Measurements from ENCODE around the gene SPATC1L. TPM values are rescaled to one million over a fixed set of nuclear protein-coding genes. Genes with fewer than 3 reads are reported as not detected.

SPATC1L gene
- total RNA-seq, 2 donors from 2014 or later: 29.5 to 31.9 TPM

- 93 to 95% methylated on average over 18 to 44 of the region's 44 CpGs for whole genome bisulfite sequencing, 2 experiments (ENCODE audit: insufficient coverage in 1 of 2, insufficient read length in 1 of 2)
- no peaks in the 10 kb centered on the region for H3K36me3 ChIP-seq (ENCODE audit: control insufficient read depth, insufficient read depth, low read length)
- no peak overlapping the region for H3K27ac ChIP-seq (ENCODE audit: low read depth, low read length)
- H3K36me3 Mint-ChIP-seq (ENCODE audit: low read depth): peaks cover 11% of the 10 kb centered on the region
- no peaks in the 10 kb centered on the region for H3K27me3 Mint-ChIP-seq (ENCODE audit: insufficient read depth)
- H3K4me3 ChIP-seq (ENCODE audit: low read length): no peak overlapping the region
- H3K4me1 Mint-ChIP-seq: peaks cover 3% of the 10 kb centered on the region
- no peaks in the 10 kb centered on the region for H3K9me3 ChIP-seq (ENCODE audit: control insufficient read depth, low read length)
- no peak overlapping the region for H3K9ac ChIP-seq (ENCODE audit: extremely low read depth, low read length, poor library complexity, severe bottlenecking)
- H3K9me3 Mint-ChIP-seq: peaks cover under 1% of the 10 kb centered on the region
- peak; percentile 16 for TF ChIP-seq CTCF (conservative IDR thresholded peaks at IDR 0.05)
- no peaks in the 10 kb centered on the region for H3K27me3 ChIP-seq (ENCODE audit: control insufficient read depth, insufficient read depth, low read length, poor library complexity, severe bottlenecking)
- peak; percentile 64 for DNase-seq
- H3K4me1 ChIP-seq (ENCODE audit: control insufficient read depth, insufficient read depth, low read length): no peaks in the 10 kb centered on the region
- H3K4me3 Mint-ChIP-seq: peak overlapping the region; percentile 51
- peak overlapping the region; percentile 44 for H3K27ac Mint-ChIP-seq
These were observed 1.5 kb downstream of the SPATC1L start for GRCh38 chr21:46182548-46183336.

- no peaks in the 10 kb centered on the region for H3K27me3 ChIP-seq (ENCODE audit: control insufficient read depth, insufficient read depth, low read length, poor library complexity, severe bottlenecking)
- Mint-ChIP-seq H3K27ac (no peak overlapping the region), H3K27me3 (ENCODE audit: insufficient read depth) (no peaks in the 10 kb centered on the region), H3K4me3 (no peak overlapping the region), H3K36me3 (ENCODE audit: low read depth) (peaks cover 10% of the 10 kb centered on the region), H3K9me3 (peaks cover 7% of the 10 kb centered on the region), H3K4me1 (peaks cover 3% of the 10 kb centered on the region)
- no peak overlapping the region for H3K9ac ChIP-seq (ENCODE audit: extremely low read depth, low read length, poor library complexity, severe bottlenecking)
- no peaks in the 10 kb centered on the region for H3K4me1 ChIP-seq (ENCODE audit: control insufficient read depth, insufficient read depth, low read length)
- DNase-seq: peak; percentile 52
- H3K27ac ChIP-seq (ENCODE audit: low read depth, low read length): no peak overlapping the region
- no peaks in the 10 kb centered on the region for H3K36me3 ChIP-seq (ENCODE audit: control insufficient read depth, insufficient read depth, low read length)
- no peak overlapping the region for H3K4me3 ChIP-seq (ENCODE audit: low read length)
- peaks cover 2% of the 10 kb centered on the region for H3K9me3 ChIP-seq (ENCODE audit: control insufficient read depth, low read length)
- TF ChIP-seq CTCF (conservative IDR thresholded peaks at IDR 0.05): no peak
- WGBS, 2 experiments (ENCODE audit: insufficient coverage in 1 of 2, insufficient read length in 1 of 2): 92 to 94% methylated on average over 11 to 16 of the region's 16 CpGs
These were observed 2.2 kb downstream of the SPATC1L start for GRCh38 chr21:46181953-46182547.

GRCh38 chr21:46181436-46181835, 2.8 kb downstream of the SPATC1L start:
- no peaks in the 10 kb centered on the region for H3K27me3 Mint-ChIP-seq (ENCODE audit: insufficient read depth)
- H3K9ac ChIP-seq (ENCODE audit: extremely low read depth, low read length, poor library complexity, severe bottlenecking): no peak overlapping the region
- no peak overlapping the region for H3K27ac ChIP-seq (ENCODE audit: low read depth, low read length)
- H3K36me3 Mint-ChIP-seq (ENCODE audit: low read depth): peaks cover 14% of the 10 kb centered on the region
- H3K9me3 Mint-ChIP-seq: peaks cover 11% of the 10 kb centered on the region
- no peak overlapping the region for H3K4me3 ChIP-seq (ENCODE audit: low read length)
- H3K27me3 ChIP-seq (ENCODE audit: control insufficient read depth, insufficient read depth, low read length, poor library complexity, severe bottlenecking): no peaks in the 10 kb centered on the region
- peaks cover 8% of the 10 kb centered on the region for H3K9me3 ChIP-seq (ENCODE audit: control insufficient read depth, low read length)
- H3K4me1 ChIP-seq (ENCODE audit: control insufficient read depth, insufficient read depth, low read length): no peaks in the 10 kb centered on the region
- peaks cover 3% of the 10 kb centered on the region for H3K4me1 Mint-ChIP-seq
- no peak for TF ChIP-seq CTCF (conservative IDR thresholded peaks at IDR 0.05)
- WGBS, 2 experiments (ENCODE audit: insufficient coverage in 1 of 2, insufficient read length in 1 of 2): 95% methylated on average over 14 to 19 of the region's 19 CpGs
- no peaks in the 10 kb centered on the region for H3K36me3 ChIP-seq (ENCODE audit: control insufficient read depth, insufficient read depth, low read length)
- DNase-seq: no peak
- H3K27ac Mint-ChIP-seq: no peak overlapping the region
- H3K4me3 Mint-ChIP-seq: no peak overlapping the region
